Stimulated activated CD8-positive, alpha-beta memory T cell treated with anti-CD3 and anti-CD28 coated beads, Interleukin-4, amount 100 ng/mL, for 48 hours (primary cell): Measurements from ENCODE around the gene CDC73.
"Not testable (repeated sequence)": the region's sequence is repeated elsewhere in the genome, so short reads cannot be mapped to it uniquely, and the experiment has no call there.

Experiments used
- DNase-seq: peaks from one replicate; pipeline ENCODE4 v3.0.0-alpha.2; 2020

The CDC73 gene

GRCh38 chr1:193183019-193183627, 61.3 kb downstream of the CDC73 start:
- DNase-seq: no peak

GRCh38 chr1:193184776-193185175, 62.9 kb downstream of the CDC73 start:
- DNase-seq: no peak

GRCh38 chr1:193185211-193185610, 63.4 kb downstream of the CDC73 start:
- no peak for DNase-seq

GRCh38 chr1:193185901-193186731, 64.3 kb downstream of the CDC73 start, which contains the start of gene B3GALT2:
Gene B3GALT2 (minus strand): TSS chr1:193186613. CDS start chr1:193181562, 5,051 bp downstream.
- DNase-seq: no peak

- DNase-seq: no peak
Observed at GRCh38 chr1:193187114-193187513, 65.3 kb downstream of the CDC73 start.

GRCh38 chr1:193188915-193189314, 67.1 kb downstream of the CDC73 start:
- DNase-seq: not testable (repeated sequence)

GRCh38 chr1:193189442-193190095, 67.7 kb downstream of the CDC73 start:
- no peak for DNase-seq

GRCh38 chr1:193190096-193190744, 68.4 kb downstream of the CDC73 start:
- no peak for DNase-seq

- no peak for DNase-seq
Observed at GRCh38 chr1:193192586-193192985, 70.8 kb downstream of the CDC73 start.

GRCh38 chr1:193199940-193200339, 78.1 kb downstream of the CDC73 start:
- no peak for DNase-seq

- DNase-seq: no peak
Observed at GRCh38 chr1:193201021-193201420, 79.2 kb downstream of the CDC73 start.

GRCh38 chr1:193210996-193211395, 89.2 kb downstream of the CDC73 start:
- no peak for DNase-seq

- no peak for DNase-seq
Observed at GRCh38 chr1:193211539-193211938, 89.7 kb downstream of the CDC73 start.

GRCh38 chr1:193212637-193213036, 90.8 kb downstream of the CDC73 start:
- no peak for DNase-seq

GRCh38 chr1:193213998-193214397, 92.2 kb downstream of the CDC73 start:
- DNase-seq: no peak

- no peak for DNase-seq
Observed at GRCh38 chr1:193216920-193217319, 95.1 kb downstream of the CDC73 start.

GRCh38 chr1:193219391-193219790, 97.6 kb downstream of the CDC73 start:
- DNase-seq: no peak

GRCh38 chr1:193221651-193222050, 99.8 kb downstream of the CDC73 start:
- DNase-seq: no peak

GRCh38 chr1:193222056-193222615, 100.3 kb downstream of the CDC73 start:
- no peak for DNase-seq

- no peak for DNase-seq
Observed at GRCh38 chr1:193229136-193229535, 107.3 kb downstream of the CDC73 start.

GRCh38 chr1:193231146-193231545, 109.3 kb downstream of the CDC73 start:
- DNase-seq: not testable (repeated sequence)

- no peak for DNase-seq
Observed at GRCh38 chr1:193234530-193234929, 112.7 kb downstream of the CDC73 start.
